GM23248 (cell line): ENCODE results near the gene CSMD2. TPM values are rescaled to one million over a fixed set of nuclear protein-coding genes. Genes with fewer than 3 reads are reported as not detected.

Experiments used
- DNase-seq: peaks from one replicate; pipeline ENCODE4 v3.0.0-alpha.2; 2015
- H2AFZ ChIP-seq: fragments of 200-600 bp; sonication (generic); 2 replicates; pipeline ENCODE4 v1.6.1; 2016; ENCODE audit warnings: antibody characterized with exemption
- H3F3A ChIP-seq: fragments of 200-600 bp; sonication (generic); 2 replicates; pipeline ENCODE4 v1.6.1; 2016; ENCODE audit warnings: mild to moderate bottlenecking, antibody characterized with exemption, mixed run types; ENCODE audit not compliant: insufficient read depth
- H3K27ac ChIP-seq: fragments of 200-600 bp; sonication (generic); 2 replicates; pipeline ENCODE4 v1.5.1; 2016; ENCODE audit warnings: mild to moderate bottlenecking
- H3K27me3 ChIP-seq: fragments of 200-600 bp; sonication (generic); replicated peaks from 2 replicates; pipeline ENCODE4 v1.6.1; 2016; ENCODE audit warnings: mild to moderate bottlenecking; ENCODE audit not compliant: insufficient read depth
- H3K36me3 ChIP-seq: fragments of 200-600 bp; sonication (generic); 2 replicates; pipeline ENCODE4 v1.6.1; 2016; ENCODE audit warnings: low read depth, mild to moderate bottlenecking
- H3K4me1 ChIP-seq: fragments of 200-600 bp; sonication (generic); 2 replicates; pipeline ENCODE4 v1.6.1; 2016; ENCODE audit warnings: mild to moderate bottlenecking; ENCODE audit not compliant: insufficient read depth
- H3K4me2 ChIP-seq: fragments of 200-600 bp; sonication (generic); one replicate; pipeline ENCODE4 v1.6.1; 2016; ENCODE audit warnings: mild to moderate bottlenecking; ENCODE audit not compliant: unreplicated experiment
- H3K4me3 ChIP-seq: fragments of 200-600 bp; sonication (generic); 2 replicates; pipeline ENCODE4 v1.5.1; 2016; ENCODE audit warnings: mild to moderate bottlenecking
- H3K79me2 ChIP-seq: fragments of 200-600 bp; sonication (generic); 2 replicates; pipeline ENCODE4 v1.6.1; 2016; ENCODE audit warnings: mild to moderate bottlenecking; ENCODE audit not compliant: insufficient read depth
- H3K9ac ChIP-seq: fragments of 200-600 bp; sonication (generic); 2 replicates; pipeline ENCODE4 v1.6.1; 2016; ENCODE audit warnings: mild to moderate bottlenecking
- H3K9me2 ChIP-seq: fragments of 200-600 bp; sonication (generic); 2 replicates; pipeline ENCODE4 v1.6.1; 2016; ENCODE audit warnings: mixed run types, mild to moderate bottlenecking, moderate library complexity; ENCODE audit not compliant: insufficient read depth
- H3K9me3 ChIP-seq: fragments of 200-600 bp; sonication (generic); one replicate; pipeline ENCODE4 v1.6.1; 2017; ENCODE audit warnings: low read depth
- H4K20me1 ChIP-seq: fragments of 200-600 bp; sonication (generic); 2 replicates; pipeline ENCODE4 v1.6.0; 2016; ENCODE audit not compliant: insufficient read depth
- EZH2 ChIP-seq: fragments of 200-600 bp; sonication (generic); IDR thresholded peaks from 2 replicates; pipeline ENCODE4 v1.6.1; 2018; ENCODE audit warnings: antibody characterized with exemption, mild to moderate bottlenecking; ENCODE audit not compliant: insufficient read depth, poor library complexity, severe bottlenecking
- EZH2phosphoT487 ChIP-seq: fragments of 200-600 bp; sonication (generic); IDR thresholded peaks from 2 replicates; pipeline ENCODE4 v1.6.1; 2018; ENCODE audit warnings: antibody characterized with exemption, moderate library complexity, mild to moderate bottlenecking, low read depth; ENCODE audit not compliant: insufficient read depth
- WGBS, 2 experiments: methylation state at CpG; one replicate each; pipeline ENCODE4 v1.1.6; 2015 to 2017; ENCODE audit warnings: low lambda C conversion rate in 2 of 2, low coverage in 1 of 2; ENCODE audit errors: missing lambda C conversion rate in 2 of 2; 5-methylcytosine and 5-hydroxymethylcytosine counted together
- in situ Hi-C: fragments of 300-500 bp; cut with MboI; formaldehyde crosslinking; loops from 2 replicates; pipeline ENCODE4 v1.15.0; 2020
- polyA plus RNA-seq: library from polyadenylated mRNA; unstranded; fragments of >200 nt; fragmentation: Nextera tagmentation; extraction: Ambion mirVana; gene quantifications from 2 replicates; pipeline ENCODE4 v1.2.1, GENCODE V29; 2016
- total RNA-seq: library from RNA; depleted of rRNA; stranded (reverse); fragments of >200 nt; shearing (Covaris generic); gene quantifications from 2 replicates; pipeline ENCODE4 v1.2.3, GENCODE V29; 2014

CSMD2 gene
- total and polyA plus RNA-seq, 2 experiments from 2014 or later: 4.5 to 7.1 TPM

- no peaks in the 10 kb centered on the region for H3K9me2 ChIP-seq
- no peaks in the 10 kb centered on the region for H3K9me3 ChIP-seq
- TF ChIP-seq EZH2 (no peak), EZH2phosphoT487 (no peak)
- H3K9ac ChIP-seq: no peak overlapping the region
- H3K27ac ChIP-seq: no peak overlapping the region
- DNase-seq: peak; percentile 15
- no peaks in the 10 kb centered on the region for H3K36me3 ChIP-seq
- WGBS, 2 experiments: 91 to 100% methylated on average over 1 of the region's 1 CpG
- H3K4me3 ChIP-seq: no peak overlapping the region
- peaks cover 98% of the 10 kb centered on the region for H3K79me2 ChIP-seq
- no peaks in the 10 kb centered on the region for H4K20me1 ChIP-seq
- H2AFZ ChIP-seq: no peak overlapping the region
- no peak overlapping the region for H3K4me2 ChIP-seq
- in situ Hi-C loops: no loop called here
- H3F3A ChIP-seq: peaks cover 10% of the 10 kb centered on the region
- no peaks in the 10 kb centered on the region for H3K27me3 ChIP-seq
- 0 out of 2 replicates have a peak, but pooled peaks cover 5% of the 10 kb centered on the region for H3K4me1 ChIP-seq
Observed at GRCh38 chr1:34115233-34115632, 49.8 kb downstream of the CSMD2 start.

GRCh38 chr1:34113887-34114286 is 51.1 kb downstream of the CSMD2 start:
- TF ChIP-seq EZH2phosphoT487: no peak
- TF ChIP-seq EZH2: no peak
- in situ Hi-C loops: no loop called here
- no peaks in the 10 kb centered on the region for H3K9me3 ChIP-seq

GRCh38 chr1:34113362-34113761 is 51.7 kb downstream of the CSMD2 start:
- Histone ChIP-seq H3K79me2 (peaks cover 99% of the 10 kb centered on the region), H3K4me1 (0 out of 2 replicates have a peak, but pooled peaks cover 5% of the 10 kb centered on the region), H3K36me3 (no peaks in the 10 kb centered on the region), H3K4me2 (no peak overlapping the region), H3K9me3 (no peaks in the 10 kb centered on the region), H3K9ac (no peak overlapping the region), H4K20me1 (no peaks in the 10 kb centered on the region), H3K4me3 (no peak overlapping the region), H3K27me3 (no peaks in the 10 kb centered on the region), H3F3A (peaks cover 10% of the 10 kb centered on the region), H3K9me2 (no peaks in the 10 kb centered on the region), H3K27ac (no peak overlapping the region), H2AFZ (no peak overlapping the region)
- TF ChIP-seq EZH2 (no peak), EZH2phosphoT487 (no peak)
- peak; percentile 28 for DNase-seq
- WGBS, 2 experiments: 85 to 87% methylated on average over 2 of the region's 2 CpGs
- in situ Hi-C loops: no loop called here

More at GRCh38 chr1:34113887-34114286, 51.1 kb downstream of the CSMD2 start:
- Histone ChIP-seq H3K4me2 (no peak overlapping the region), H3K9me2 (no peaks in the 10 kb centered on the region), H3K9ac (no peak overlapping the region), H2AFZ (no peak overlapping the region), H3F3A (peaks cover 10% of the 10 kb centered on the region), H3K27ac (no peak overlapping the region), H3K4me1 (0 out of 2 replicates have a peak, but pooled peaks cover 5% of the 10 kb centered on the region), H3K79me2 (peaks cover 99% of the 10 kb centered on the region), H4K20me1 (no peaks in the 10 kb centered on the region), H3K4me3 (no peak overlapping the region), H3K36me3 (no peaks in the 10 kb centered on the region), H3K27me3 (no peaks in the 10 kb centered on the region)
- 57 to 58% methylated on average over 1 of the region's 1 CpG for WGBS, 2 experiments
- peak; percentile 41 for DNase-seq

- no peak overlapping the region for H3K9ac ChIP-seq
- no peak overlapping the region for H3K4me2 ChIP-seq
- no peaks in the 10 kb centered on the region for H3K27me3 ChIP-seq
- in situ Hi-C loops: no loop called here
- H2AFZ ChIP-seq: no peak overlapping the region
- no peak for DNase-seq
- no peak for TF ChIP-seq EZH2phosphoT487
- no peak for TF ChIP-seq EZH2
- H3K79me2 ChIP-seq: peaks cover 99% of the 10 kb centered on the region
- no peaks in the 10 kb centered on the region for H3F3A ChIP-seq
- H3K9me2 ChIP-seq: no peaks in the 10 kb centered on the region
- H3K27ac ChIP-seq: no peak overlapping the region
- H4K20me1 ChIP-seq: peaks cover 2% of the 10 kb centered on the region; the same call in 1 of the 2 replicates
- 93 to 100% methylated on average over 3 of the region's 3 CpGs for WGBS, 2 experiments
- H3K36me3 ChIP-seq: no peaks in the 10 kb centered on the region
- H3K4me3 ChIP-seq: no peak overlapping the region
- 0 out of 2 replicates have a peak, but pooled peaks cover 5% of the 10 kb centered on the region for H3K4me1 ChIP-seq
- H3K9me3 ChIP-seq: no peaks in the 10 kb centered on the region
Observed at GRCh38 chr1:34108711-34109110, 56.3 kb downstream of the CSMD2 start.

GRCh38 chr1:34108269-34108668 is 56.8 kb downstream of the CSMD2 start:
- H3K4me2 ChIP-seq: no peak overlapping the region

More at GRCh38 chr1:34108269-34108668, 56.8 kb downstream of the CSMD2 start:
- in situ Hi-C loops: no loop called here
- H3K9me2 ChIP-seq: no peaks in the 10 kb centered on the region
- no peaks in the 10 kb centered on the region for H3K27me3 ChIP-seq
- no peaks in the 10 kb centered on the region for H3K36me3 ChIP-seq
- 0 out of 2 replicates have a peak, but pooled peaks cover 5% of the 10 kb centered on the region for H3K4me1 ChIP-seq
- H3K4me3 ChIP-seq: no peak overlapping the region
- H3K79me2 ChIP-seq: peaks cover 99% of the 10 kb centered on the region
- H3K9me3 ChIP-seq: no peaks in the 10 kb centered on the region
- no peak overlapping the region for H2AFZ ChIP-seq
- no peak overlapping the region for H3K9ac ChIP-seq
- no peaks in the 10 kb centered on the region for H3F3A ChIP-seq
- TF ChIP-seq EZH2 (no peak), EZH2phosphoT487 (no peak)
- peaks cover 2% of the 10 kb centered on the region; the same call in 1 of the 2 replicates for H4K20me1 ChIP-seq
- H3K27ac ChIP-seq: no peak overlapping the region
- WGBS, 2 experiments: 87 to 88% methylated on average over 2 of the region's 2 CpGs
- no peak for DNase-seq
